DND-41 (cell line): ENCODE results near the gene CLASP1.

Source experiments
- CTCF ChIP-seq: IDR thresholded peaks from 2 replicates; pipeline ENCODE4 v1.5.1; 2012; ENCODE audit warnings: borderline replicate concordance, low read length, moderate library complexity, mild to moderate bottlenecking; ENCODE audit not compliant: poor library complexity, severe bottlenecking; ENCODE audit errors: extremely low read depth
- EZH2 ChIP-seq: IDR thresholded peaks from 3 replicates; pipeline ENCODE4 v1.6.1; 2012; ENCODE audit warnings: borderline replicate concordance, low read depth, mild to moderate bottlenecking, moderate library complexity, low read length, inconsistent platforms; ENCODE audit not compliant: severe bottlenecking

- TF ChIP-seq CTCF: no peak
- TF ChIP-seq EZH2: no peak
Measured at GRCh38 chr2:121595012-121595891, 54.0 kb downstream of the CLASP1 start.
